HG03565 (cell line): ENCODE measurements around the gene TMEM80.

Experiments used
- ATAC-seq: cut with Tn5 transposase; IDR thresholded peaks from one replicate; pipeline ENCODE4 v1.9.1; 2021; ENCODE audit warnings: mild to moderate bottlenecking, moderate library complexity; ENCODE audit not compliant: unreplicated experiment

TMEM80 gene

GRCh38 chr11:699116-699508 lies 3.5 kb downstream of the TMEM80 start:
- no peak for ATAC-seq

GRCh38 chr11:699753-700152 lies 4.1 kb downstream of the TMEM80 start:
- ATAC-seq: no peak

- no peak for ATAC-seq
Observed at GRCh38 chr11:701741-702461, 6.3 kb downstream of the TMEM80 start.

GRCh38 chr11:702462-703461 lies 7.1 kb downstream of the TMEM80 start:
- ATAC-seq: no peak

- no peak for ATAC-seq
Observed at GRCh38 chr11:703506-703905, 7.9 kb downstream of the TMEM80 start.

- no peak for ATAC-seq
Observed at GRCh38 chr11:704228-704674, 8.6 kb downstream of the TMEM80 start.

GRCh38 chr11:704781-705645 lies 9.4 kb downstream of the TMEM80 start:
- no peak for ATAC-seq

GRCh38 chr11:705646-706438 lies 10.2 kb downstream of the TMEM80 start, which contains the start of gene EPS8L2:
EPS8L2 (plus strand) TSS chr11:706231; CDS start chr11:709408, 3,177 bp downstream.
- ATAC-seq: no peak

GRCh38 chr11:706439-706956 lies 10.9 kb downstream of the TMEM80 start:
- no peak for ATAC-seq

GRCh38 chr11:706957-707816 lies 11.6 kb downstream of the TMEM80 start:
- ATAC-seq: no peak

- no peak for ATAC-seq
Observed at GRCh38 chr11:707817-708420, 12.3 kb downstream of the TMEM80 start.

- ATAC-seq: no peak
Observed at GRCh38 chr11:708511-708910, 12.9 kb downstream of the TMEM80 start.

GRCh38 chr11:709109-709997 lies 13.7 kb downstream of the TMEM80 start:
- no peak for ATAC-seq

- ATAC-seq: no peak
Observed at GRCh38 chr11:714436-714835, 18.8 kb downstream of the TMEM80 start.

GRCh38 chr11:719214-720016 lies 23.8 kb downstream of the TMEM80 start:
- no peak for ATAC-seq

- ATAC-seq: no peak
Observed at GRCh38 chr11:720017-720641, 24.5 kb downstream of the TMEM80 start.
